Activated CD4-positive, alpha-beta T cell treated with anti-CD3 and anti-CD28 coated beads for 4 hours (primary cell): ENCODE results near the gene TNNI3K.

ENCODE experiments used
- DNase-seq, 2 donors: peaks; one replicate each; pipeline ENCODE4 v3.0.0-alpha.2; 2020

Gene TNNI3K

GRCh38 chr1:74314438-74314837 lies 79.3 kb downstream of the TNNI3K start:
- DNase-seq = no peak

GRCh38 chr1:74316302-74316701 lies 81.1 kb downstream of the TNNI3K start:
- DNase-seq = no peak

GRCh38 chr1:74317663-74318062 lies 82.5 kb downstream of the TNNI3K start:
- DNase-seq = no peak

GRCh38 chr1:74323937-74324473 lies 88.8 kb downstream of the TNNI3K start:
- DNase-seq = no peak

GRCh38 chr1:74324684-74325448 lies 89.7 kb downstream of the TNNI3K start:
- DNase-seq = no peak

- no peak for DNase-seq
Measured at GRCh38 chr1:74328851-74329250, 93.7 kb downstream of the TNNI3K start.

GRCh38 chr1:74333244-74333643 lies 98.1 kb downstream of the TNNI3K start:
- no peak for DNase-seq

- DNase-seq = no peak
Measured at GRCh38 chr1:74334147-74334546, 99.0 kb downstream of the TNNI3K start.

GRCh38 chr1:74340656-74341055 lies 105.5 kb downstream of the TNNI3K start:
- no peak for DNase-seq

- DNase-seq = no peak
Measured at GRCh38 chr1:74341702-74342339, 106.6 kb downstream of the TNNI3K start.

GRCh38 chr1:74343216-74343615 lies 108.0 kb downstream of the TNNI3K start:
- no peak for DNase-seq

GRCh38 chr1:74344387-74344786 lies 109.2 kb downstream of the TNNI3K start:
- no peak for DNase-seq

GRCh38 chr1:74356493-74356892 lies 121.3 kb downstream of the TNNI3K start:
- DNase-seq = no peak

- DNase-seq = no peak
Measured at GRCh38 chr1:74357150-74357549, 122.0 kb downstream of the TNNI3K start.

- no peak for DNase-seq
Measured at GRCh38 chr1:74357756-74358155, 122.6 kb downstream of the TNNI3K start.

GRCh38 chr1:74362691-74363090 lies 127.5 kb downstream of the TNNI3K start:
- DNase-seq = no peak

- DNase-seq = no peak
Measured at GRCh38 chr1:74363220-74363619, 128.0 kb downstream of the TNNI3K start.

GRCh38 chr1:74367175-74367813 lies 132.1 kb downstream of the TNNI3K start:
- no peak for DNase-seq

- DNase-seq = no peak
Measured at GRCh38 chr1:74368335-74368734, 133.1 kb downstream of the TNNI3K start.

GRCh38 chr1:74375376-74375775 lies 140.2 kb downstream of the TNNI3K start:
- no peak for DNase-seq

GRCh38 chr1:74380252-74380651 lies 145.1 kb downstream of the TNNI3K start:
- no peak for DNase-seq

- no peak for DNase-seq
Measured at GRCh38 chr1:74388855-74389254, 153.7 kb downstream of the TNNI3K start.

GRCh38 chr1:74392186-74392585 lies 157.0 kb downstream of the TNNI3K start:
- no peak for DNase-seq

GRCh38 chr1:74392840-74393239 lies 157.7 kb downstream of the TNNI3K start:
- no peak for DNase-seq
